ENCODE measurements around the gene IPO4. TPM values are rescaled to one million over a fixed set of nuclear protein-coding genes. Genes with fewer than 3 reads are reported as not detected.

The IPO4 gene
- total RNA-seq, 1 experiment from 2014 or later: 165 TPM

DNA sequence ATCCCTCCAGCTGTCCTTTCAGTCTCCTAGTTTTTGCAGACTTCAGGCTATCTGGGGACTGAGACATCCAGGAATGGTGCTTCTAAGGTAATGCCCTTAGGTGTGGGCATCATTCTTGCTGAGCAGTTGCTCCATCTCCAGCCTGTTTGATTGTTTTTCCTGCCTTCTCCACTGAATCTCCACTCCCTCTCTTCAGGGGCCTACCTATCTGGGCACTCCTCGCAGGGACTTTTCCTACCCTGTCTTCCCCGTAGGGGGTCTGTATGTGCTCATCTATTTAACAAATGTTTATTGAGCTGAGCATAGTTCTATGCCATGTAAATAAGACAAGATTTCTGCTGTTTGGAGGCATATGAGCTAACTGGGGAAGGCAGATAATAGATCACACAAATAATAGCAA, 55.6 kb downstream of the IPO4 start:
- DNase-seq (ENCODE audit: low read depth): no peak

DNA sequence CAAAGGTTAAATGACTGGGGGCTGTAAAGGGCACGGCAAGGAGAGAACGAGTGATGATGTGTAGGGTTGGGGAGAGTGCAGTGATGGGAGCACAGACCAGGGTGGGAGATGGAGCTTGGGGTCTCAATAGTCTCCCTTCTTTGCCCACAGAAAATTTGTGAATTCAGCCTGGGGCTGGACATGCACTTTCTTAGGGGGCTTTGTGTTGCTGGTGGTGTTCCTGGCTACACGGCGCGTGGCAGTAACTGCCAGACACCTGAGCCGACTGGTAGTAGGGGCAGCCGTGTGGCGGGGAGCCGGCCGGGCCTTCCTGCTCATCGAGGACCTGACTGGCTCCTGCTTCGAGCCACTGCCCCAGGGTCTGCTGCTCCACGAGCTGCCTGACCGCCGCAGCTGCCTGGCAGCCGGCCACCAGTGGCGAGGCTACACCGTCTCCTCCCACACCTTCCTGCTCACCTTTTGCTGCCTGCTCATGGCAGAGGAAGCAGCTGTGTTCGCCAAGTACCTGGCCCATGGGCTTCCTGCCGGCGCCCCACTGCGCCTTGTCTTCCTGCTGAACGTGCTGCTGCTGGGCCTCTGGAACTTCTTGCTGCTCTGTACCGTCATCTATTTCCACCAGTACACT, 56.4 kb downstream of the IPO4 start:
- no peak for DNase-seq (ENCODE audit: low read depth)

DNA sequence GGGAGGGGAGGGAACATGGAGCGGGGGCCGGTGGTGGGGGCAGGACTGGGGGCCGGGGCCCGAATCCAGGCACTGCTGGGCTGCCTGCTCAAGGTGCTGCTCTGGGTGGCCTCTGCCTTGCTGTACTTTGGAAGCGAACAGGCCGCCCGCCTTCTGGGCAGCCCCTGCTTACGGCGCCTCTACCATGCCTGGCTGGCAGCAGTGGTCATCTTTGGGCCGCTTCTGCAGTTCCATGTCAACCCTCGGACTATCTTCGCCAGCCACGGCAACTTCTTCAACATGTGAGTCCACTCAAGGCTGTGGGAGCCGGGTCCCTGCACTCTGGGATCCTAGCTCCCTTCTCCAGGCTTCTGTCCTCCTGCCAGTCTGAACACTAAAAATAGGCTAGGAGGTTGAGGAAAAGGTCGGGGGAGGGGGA, 57.1 kb downstream of the IPO4 start:
- no peak for DNase-seq (ENCODE audit: low read depth)

DNA sequence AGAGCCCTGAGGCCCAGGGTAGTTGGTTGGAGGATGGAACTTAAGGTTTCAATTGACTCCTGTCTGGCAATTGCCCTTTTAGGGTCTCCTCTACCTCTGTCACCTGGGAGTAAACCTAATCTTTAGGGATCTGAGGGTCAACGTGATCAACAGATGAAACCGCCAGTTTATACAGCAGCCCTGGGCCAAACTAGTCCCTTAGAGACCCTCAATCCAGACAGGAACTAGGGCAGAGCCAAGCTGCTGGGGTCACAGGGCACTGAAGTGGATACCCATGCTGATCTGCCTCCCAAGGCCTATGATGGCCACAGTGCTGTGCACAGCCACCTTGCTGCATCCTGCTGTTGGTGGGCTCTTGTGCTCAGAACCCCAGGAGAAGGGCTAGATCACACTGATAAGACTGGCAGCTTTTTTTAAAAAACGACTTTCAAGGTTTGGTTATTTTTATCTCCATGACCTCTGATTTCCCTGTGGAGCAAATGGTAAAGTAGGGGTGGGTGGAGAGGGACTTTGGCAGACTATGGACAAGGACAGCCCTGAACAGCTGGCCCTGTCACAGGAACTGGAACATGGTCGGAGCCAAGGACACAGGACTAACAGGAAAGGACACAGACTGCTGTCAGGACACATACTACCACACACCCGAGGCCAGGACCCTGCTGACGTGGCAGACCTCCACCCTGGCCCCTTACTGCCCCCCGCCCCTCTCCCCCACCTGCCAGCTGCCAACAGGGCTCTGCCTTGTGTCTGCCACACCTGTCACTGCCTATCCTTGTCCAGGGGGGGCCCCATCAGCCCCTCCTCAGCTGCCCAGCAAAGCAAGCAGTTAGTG, 57.7 kb downstream of the IPO4 start:
- no peak for DNase-seq (ENCODE audit: low read depth)

DNA sequence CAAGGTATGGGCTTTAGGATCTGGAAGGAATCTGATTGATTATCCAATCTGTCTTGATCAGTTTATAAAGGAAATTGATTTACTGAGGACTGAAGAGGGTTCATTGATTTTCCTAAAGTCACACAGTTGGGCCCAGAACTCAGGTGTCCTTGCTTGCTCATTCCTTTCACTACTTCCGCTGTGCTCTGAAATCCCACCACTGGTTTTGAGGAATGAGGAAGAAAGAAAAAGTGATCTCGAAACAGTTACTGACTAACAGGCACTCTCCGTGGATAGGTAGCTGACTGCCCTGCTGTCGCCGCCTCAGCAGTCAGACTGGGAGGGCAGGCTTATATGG, 58.3 kb downstream of the IPO4 start, which contains the start of gene FITM1:
FITM1 (plus strand) TSS at position 280 of the 337 bp plus-strand sequence. CDS start 905 bp downstream, outside the sequence.
- no peak for DNase-seq (ENCODE audit: low read depth)

Other genes starting within 250 kb of the IPO4 start
- gene DHRS4, start 235.0 kb downstream of the IPO4 start, total RNA-seq (2014; rRNA removed; shearing (Covaris generic)): 32.0 and 52.7 TPM in 2 replicates
- 10.7 and 18.7 TPM in 2 replicates for gene DHRS4L2, start 199.9 kb downstream of the IPO4 start, total RNA-seq (2014; rRNA removed; shearing (Covaris generic))
- under 0.01 TPM in 1 of 2 replicates, not detected in the other for gene CARMIL3, start 136.8 kb downstream of the IPO4 start, total RNA-seq (2014; rRNA removed; shearing (Covaris generic))
- not detected in 2 replicates for gene CPNE6, start 117.3 kb downstream of the IPO4 start, total RNA-seq (2014; rRNA removed; shearing (Covaris generic))
- gene PCK2, start 94.5 kb downstream of the IPO4 start, total RNA-seq (2014; rRNA removed; shearing (Covaris generic)): 6.6 and 12.6 TPM in 2 replicates
- gene DCAF11, start 74.0 kb downstream of the IPO4 start, total RNA-seq (2014; rRNA removed; shearing (Covaris generic)): 68.9 and 75.2 TPM in 2 replicates
- 3.1 and 5.9 TPM in 2 replicates for gene NRL, start 73.9 kb downstream of the IPO4 start, total RNA-seq (2014; rRNA removed; shearing (Covaris generic))
- gene FITM1, start 58.2 kb downstream of the IPO4 start, total RNA-seq (2014; rRNA removed; shearing (Covaris generic)): 2.7 TPM in 1 of 2 replicates, not detected in the other
- gene PSME1, start 52.6 kb downstream of the IPO4 start, total RNA-seq (2014; rRNA removed; shearing (Covaris generic)): 191 and 208 TPM in 2 replicates
- gene EMC9, start 47.2 kb downstream of the IPO4 start, total RNA-seq (2014; rRNA removed; shearing (Covaris generic)): 25.4 and 46.5 TPM in 2 replicates
- gene PSME2, start 42.2 kb downstream of the IPO4 start, total RNA-seq (2014; rRNA removed; shearing (Covaris generic)): 241 and 245 TPM in 2 replicates
- 49.7 and 68.1 TPM in 2 replicates for gene RNF31, start 41.3 kb downstream of the IPO4 start, total RNA-seq (2014; rRNA removed; shearing (Covaris generic))
- 7.9 and 25.5 TPM in 2 replicates for gene IRF9, start 27.6 kb downstream of the IPO4 start, total RNA-seq (2014; rRNA removed; shearing (Covaris generic))
- gene REC8, start 16.7 kb downstream of the IPO4 start, total RNA-seq (2014; rRNA removed; shearing (Covaris generic)): not detected in 2 replicates
- gene TM9SF1, start 6.6 kb upstream of the IPO4 start, total RNA-seq (2014; rRNA removed; shearing (Covaris generic)): 91.9 and 98.7 TPM in 2 replicates
- not detected in 2 replicates for gene TSSK4, start 16.9 kb upstream of the IPO4 start, total RNA-seq (2014; rRNA removed; shearing (Covaris generic))
- 60.1 and 89.8 TPM in 2 replicates for gene CHMP4A, start 24.7 kb upstream of the IPO4 start, total RNA-seq (2014; rRNA removed; shearing (Covaris generic))
- gene MDP1, start 27.2 kb upstream of the IPO4 start, total RNA-seq (2014; rRNA removed; shearing (Covaris generic)): 12.7 and 18.9 TPM in 2 replicates
- 308 and 348 TPM in 2 replicates for gene NEDD8, start 43.6 kb upstream of the IPO4 start, total RNA-seq (2014; rRNA removed; shearing (Covaris generic))
- gene GMPR2, start 44.1 kb upstream of the IPO4 start, total RNA-seq (2014; rRNA removed; shearing (Covaris generic)): 83.3 and 112 TPM in 2 replicates
- 34.6 and 48.3 TPM in 2 replicates for gene TINF2, start 53.8 kb upstream of the IPO4 start, total RNA-seq (2014; rRNA removed; shearing (Covaris generic))
- gene TGM1, start 74.4 kb upstream of the IPO4 start, total RNA-seq (2014; rRNA removed; shearing (Covaris generic)): 0.69 and 2.6 TPM in 2 replicates
- gene RABGGTA, start 82.8 kb upstream of the IPO4 start, total RNA-seq (2014; rRNA removed; shearing (Covaris generic)): 21.5 and 22.1 TPM in 2 replicates
- 1.7 and 4.9 TPM in 2 replicates for gene DHRS1, start 111.0 kb upstream of the IPO4 start, total RNA-seq (2014; rRNA removed; shearing (Covaris generic))
- 15.8 and 17.1 TPM in 2 replicates for gene NOP9, start 111.0 kb upstream of the IPO4 start, total RNA-seq (2014; rRNA removed; shearing (Covaris generic))
- gene CIDEB, start 119.2 kb upstream of the IPO4 start, total RNA-seq (2014; rRNA removed; shearing (Covaris generic)): 0.06 TPM in 1 of 2 replicates, not detected in the other
- gene LTB4R2, start 121.3 kb upstream of the IPO4 start, total RNA-seq (2014; rRNA removed; shearing (Covaris generic)): 6.9 and 16.7 TPM in 2 replicates
- 2.5 and 6.3 TPM in 2 replicates for gene LTB4R, start 122.7 kb upstream of the IPO4 start, total RNA-seq (2014; rRNA removed; shearing (Covaris generic))
- gene ADCY4, start 146.3 kb upstream of the IPO4 start, total RNA-seq (2014; rRNA removed; shearing (Covaris generic)): 0.17 TPM in 1 of 2 replicates, not detected in the other
- gene RIPK3, start 151.2 kb upstream of the IPO4 start, total RNA-seq (2014; rRNA removed; shearing (Covaris generic)): not detected in 2 replicates
- gene NFATC4, start 179.4 kb upstream of the IPO4 start, total RNA-seq (2014; rRNA removed; shearing (Covaris generic)): 14.5 and 28.8 TPM in 2 replicates
- gene NYNRIN, start 210.2 kb upstream of the IPO4 start, total RNA-seq (2014; rRNA removed; shearing (Covaris generic)): 0.33 and 0.57 TPM in 2 replicates
- not detected in 2 replicates for gene CBLN3, start 240.9 kb upstream of the IPO4 start, total RNA-seq (2014; rRNA removed; shearing (Covaris generic))
- gene KHNYN, start 241.1 kb upstream of the IPO4 start, total RNA-seq (2014; rRNA removed; shearing (Covaris generic)): 22.4 and 29.4 TPM in 2 replicates